SIG-M5 (cell line): ENCODE measurements around the gene IFT57.
"Not testable (repeated sequence)": the region's sequence is repeated elsewhere in the genome, so short reads cannot be mapped to it uniquely, and the experiment has no call there.

Source experiments
- DNase-seq: peaks from one replicate; lab custom pipeline; 2025; lab: John Stamatoyannopoulos, UW

Gene IFT57, protein sequence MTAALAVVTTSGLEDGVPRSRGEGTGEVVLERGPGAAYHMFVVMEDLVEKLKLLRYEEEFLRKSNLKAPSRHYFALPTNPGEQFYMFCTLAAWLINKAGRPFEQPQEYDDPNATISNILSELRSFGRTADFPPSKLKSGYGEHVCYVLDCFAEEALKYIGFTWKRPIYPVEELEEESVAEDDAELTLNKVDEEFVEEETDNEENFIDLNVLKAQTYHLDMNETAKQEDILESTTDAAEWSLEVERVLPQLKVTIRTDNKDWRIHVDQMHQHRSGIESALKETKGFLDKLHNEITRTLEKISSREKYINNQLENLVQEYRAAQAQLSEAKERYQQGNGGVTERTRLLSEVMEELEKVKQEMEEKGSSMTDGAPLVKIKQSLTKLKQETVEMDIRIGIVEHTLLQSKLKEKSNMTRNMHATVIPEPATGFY

DNA sequence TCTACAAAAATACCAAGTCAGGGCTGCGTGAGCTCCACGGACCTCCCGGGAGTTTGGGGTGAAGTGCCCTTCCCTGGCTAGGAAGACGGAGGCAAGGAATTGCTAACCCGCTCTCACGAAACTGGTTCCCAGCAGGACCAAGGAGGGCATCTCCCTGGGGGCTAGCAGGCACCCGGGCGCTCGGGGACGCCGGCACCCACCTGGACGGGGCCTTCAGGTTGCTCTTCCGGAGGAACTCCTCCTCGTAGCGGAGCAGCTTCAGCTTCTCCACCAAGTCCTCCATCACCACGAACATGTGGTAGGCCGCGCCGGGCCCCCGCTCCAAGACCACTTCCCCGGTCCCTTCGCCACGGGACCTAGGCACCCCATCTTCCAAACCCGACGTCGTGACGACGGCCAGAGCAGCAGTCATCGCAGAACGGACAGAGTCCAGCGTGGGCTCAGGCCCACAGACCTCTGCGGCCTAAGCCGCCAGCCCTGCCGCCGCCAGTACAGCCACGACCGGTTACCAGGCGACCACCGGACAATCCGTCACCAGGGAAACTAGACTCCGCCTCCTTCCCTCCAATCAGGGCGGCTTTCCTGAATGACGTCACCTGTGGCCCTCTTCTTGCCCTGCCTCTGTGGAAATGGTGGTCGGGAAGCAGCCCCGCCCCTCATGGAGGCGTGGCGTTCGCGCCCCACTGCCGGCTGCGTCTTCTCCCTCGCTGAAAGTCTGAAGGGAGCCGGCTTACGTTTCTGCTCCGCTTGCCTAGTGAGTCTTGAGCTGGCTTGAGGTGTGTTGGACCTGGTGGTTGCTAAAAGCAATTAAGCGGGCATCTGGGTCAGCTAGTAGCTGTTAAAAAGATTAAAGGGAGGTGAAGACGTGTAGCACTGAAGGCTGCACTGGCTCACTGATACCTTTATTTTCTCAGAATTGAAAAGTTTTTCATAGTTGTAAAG lies at the start of gene IFT57:
TSS of gene IFT57 (minus strand) at position 514 of the 942 bp plus-strand sequence. CDS start at position 412, 102 bp downstream.
- peak; percentile 88 for DNase-seq

DNA sequence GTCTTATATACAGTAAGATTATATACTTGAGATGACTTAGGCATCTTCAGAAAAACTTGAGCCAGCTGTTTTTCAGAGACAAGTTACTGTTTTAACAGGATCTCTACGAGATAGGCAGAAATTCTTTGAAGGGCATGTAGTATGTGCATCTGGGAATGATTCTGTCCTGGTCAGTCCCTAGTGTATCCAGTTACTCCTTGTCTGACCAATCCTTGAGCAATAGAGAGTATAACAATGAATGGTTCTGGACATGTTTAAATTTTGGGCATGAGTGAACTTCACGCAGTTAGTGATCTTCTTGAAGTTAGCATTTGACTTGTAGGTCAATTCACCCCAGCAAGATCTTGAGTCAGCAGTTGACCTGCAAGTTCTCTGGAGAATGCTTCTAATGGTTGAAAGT lies 49.4 kb upstream of the IFT57 start:
- no peak for DNase-seq

DNA sequence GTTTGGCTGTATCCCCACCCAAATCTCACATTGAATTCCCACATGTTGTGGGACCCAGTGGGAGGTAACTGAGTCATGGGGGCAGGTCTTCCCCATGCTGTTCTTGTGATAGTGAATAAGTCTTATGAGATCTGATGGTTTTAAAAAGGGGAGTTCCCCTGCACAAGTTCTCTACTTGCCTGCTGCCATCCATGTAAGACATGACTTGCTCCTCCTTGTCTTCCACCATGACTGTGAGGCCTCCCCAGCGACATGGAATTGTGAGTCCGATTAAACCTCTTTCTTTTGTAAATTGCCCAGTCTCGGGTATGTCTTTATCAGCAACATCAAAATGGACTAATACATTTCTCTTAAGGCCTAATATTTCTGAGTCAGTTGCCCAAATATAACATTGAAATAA lies 46.0 kb upstream of the IFT57 start:
- not testable (repeated sequence) for DNase-seq

DNA sequence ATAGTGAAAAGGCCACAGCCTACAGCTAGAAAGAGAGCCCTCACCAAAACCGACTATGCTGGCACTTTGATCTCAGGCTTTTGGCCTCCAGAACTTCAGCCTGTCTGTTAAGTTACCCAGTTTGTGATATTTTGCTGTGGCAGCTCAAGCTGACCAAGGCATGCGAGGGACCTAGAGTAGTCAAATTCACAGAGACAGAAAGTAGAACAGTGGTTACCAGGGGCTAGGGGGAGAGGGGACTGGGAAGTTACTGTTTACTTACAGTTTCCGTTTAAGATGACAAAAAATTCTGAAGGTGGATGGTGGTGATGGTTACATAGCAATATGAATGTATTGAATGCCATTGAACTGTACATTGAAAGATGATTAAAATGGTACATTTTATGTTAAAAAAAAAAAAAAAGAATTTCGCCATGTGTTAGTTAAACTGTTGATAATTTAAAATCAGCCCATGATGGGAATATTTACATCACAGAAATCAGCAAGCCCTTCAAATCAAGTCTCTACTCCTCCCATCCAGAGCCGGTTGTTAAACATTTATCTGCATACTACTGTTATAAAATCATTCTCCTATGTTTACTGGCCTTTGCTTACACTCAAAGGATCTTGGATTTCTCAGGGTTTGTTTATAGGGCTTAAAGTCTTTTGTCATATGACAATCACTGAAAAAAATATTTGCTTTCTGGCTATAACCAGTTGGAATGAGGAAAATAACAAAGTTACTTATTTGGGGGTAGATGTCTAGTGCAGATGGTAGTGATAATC lies 42.5 kb upstream of the IFT57 start:
- DNase-seq, result not testable (repeated sequence)

DNA sequence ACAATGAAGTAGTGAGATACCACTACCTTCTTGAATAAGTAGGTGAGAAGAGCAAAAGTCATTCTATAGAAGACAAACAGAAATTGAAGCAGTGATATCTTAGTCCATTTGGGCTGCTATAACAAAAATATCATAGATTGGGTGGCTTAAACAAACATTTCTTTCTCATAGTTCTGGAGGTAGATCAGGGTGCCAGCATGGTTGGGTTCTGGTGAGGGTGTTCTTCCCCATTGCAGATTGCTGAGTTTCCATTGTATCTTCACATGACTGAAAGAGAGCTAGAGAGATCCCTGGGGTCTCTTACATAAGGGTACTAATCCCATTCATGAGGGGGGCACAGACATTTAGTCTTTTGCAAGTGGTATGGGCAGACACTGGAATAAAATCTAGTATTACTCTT lies 32.9 kb upstream of the IFT57 start:
- DNase-seq, result no peak

DNA sequence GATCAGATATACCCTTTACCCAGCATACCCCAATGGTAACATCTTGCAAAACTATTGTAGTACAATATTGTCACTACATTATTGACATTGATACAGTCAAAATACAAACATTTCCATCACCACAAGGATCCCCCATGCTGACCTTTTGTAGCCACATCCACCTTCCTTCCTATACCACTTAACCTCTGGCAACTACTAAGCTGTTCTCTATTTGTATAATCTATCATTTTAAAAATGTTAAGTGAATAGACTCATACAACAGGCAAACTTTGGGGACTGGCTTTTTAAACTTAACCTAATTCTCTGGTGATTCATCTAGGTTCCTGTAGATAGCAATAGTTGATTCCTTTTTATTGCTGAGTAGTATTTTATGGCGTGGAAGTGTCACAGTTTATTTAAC lies 29.6 kb upstream of the IFT57 start:
- DNase-seq, result no peak

DNA sequence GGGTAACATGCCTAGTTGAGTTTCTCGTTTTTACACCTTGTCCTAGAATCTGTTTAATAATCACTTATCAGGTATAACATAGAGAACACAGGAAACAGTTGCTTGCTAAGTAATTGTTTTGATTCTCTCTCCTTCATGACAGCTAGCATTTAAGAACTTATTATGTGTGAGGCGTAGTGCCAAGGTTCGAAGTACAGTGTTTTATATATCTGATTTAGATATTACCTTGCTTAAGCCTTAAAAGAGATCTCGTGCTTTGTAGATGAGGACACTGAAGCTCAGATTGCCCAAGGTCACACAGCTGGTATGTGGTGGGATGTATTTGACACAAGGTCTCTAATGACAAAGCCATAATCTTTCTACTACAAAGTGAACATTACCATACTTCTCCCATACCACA lies 29.0 kb upstream of the IFT57 start:
- DNase-seq, result no peak

DNA sequence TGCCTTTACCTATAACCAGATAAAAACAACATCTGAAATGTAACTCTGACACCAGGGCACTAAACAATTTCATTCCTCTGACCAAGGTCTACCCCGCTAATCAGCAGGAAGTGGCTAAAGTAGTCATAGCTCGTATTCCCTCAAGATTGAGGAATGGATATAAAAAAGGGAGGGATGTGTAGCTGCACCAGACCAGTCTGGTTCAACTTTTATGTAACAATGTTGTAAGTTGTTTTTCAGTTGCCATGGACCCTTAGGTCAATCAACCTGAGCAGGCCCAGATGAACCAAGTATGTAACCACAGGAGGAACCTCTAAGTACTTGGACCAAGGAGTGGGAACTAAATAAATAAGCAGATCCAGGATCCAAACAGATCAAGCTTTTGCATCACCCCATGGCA lies 28.4 kb upstream of the IFT57 start:
- no peak for DNase-seq

DNA sequence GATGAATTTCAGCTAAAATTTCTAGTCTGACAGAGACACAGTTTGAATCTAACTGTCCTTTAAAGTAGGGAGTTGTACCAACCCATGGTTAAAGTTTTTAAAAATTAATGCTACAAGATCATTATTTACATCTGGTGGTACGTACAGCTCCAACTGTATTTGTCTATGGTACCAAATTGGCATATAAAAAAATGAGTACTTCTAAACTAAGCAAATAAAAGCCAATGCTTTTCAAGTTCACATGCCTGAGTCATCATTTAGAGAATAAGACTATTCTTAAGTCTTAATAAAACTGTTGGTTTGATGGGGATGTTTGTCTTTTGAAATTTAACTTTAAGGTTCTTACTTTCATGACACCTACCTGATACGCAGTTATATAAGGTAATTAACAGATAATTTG lies 21.0 kb upstream of the IFT57 start:
- DNase-seq, result no peak

DNA sequence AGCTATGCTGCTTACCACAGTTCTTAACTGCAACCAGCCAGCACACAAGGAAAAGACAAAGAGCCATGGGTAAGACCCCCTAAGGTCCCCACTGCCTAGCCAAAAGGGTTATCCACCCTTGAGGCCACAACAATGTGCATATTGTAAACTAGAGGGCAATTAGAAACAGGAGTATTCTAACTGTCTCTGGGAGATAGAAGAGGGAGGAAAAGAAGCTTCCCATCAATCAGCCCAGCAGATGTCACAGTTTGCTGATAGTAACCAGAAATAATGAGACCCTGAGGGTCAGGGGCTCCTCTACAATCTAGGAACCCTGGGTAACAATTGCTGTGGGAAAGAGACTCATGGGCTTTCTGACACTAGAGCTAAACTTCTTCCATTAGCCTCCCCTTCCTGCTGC lies 20.6 kb upstream of the IFT57 start:
- DNase-seq, result no peak

DNA sequence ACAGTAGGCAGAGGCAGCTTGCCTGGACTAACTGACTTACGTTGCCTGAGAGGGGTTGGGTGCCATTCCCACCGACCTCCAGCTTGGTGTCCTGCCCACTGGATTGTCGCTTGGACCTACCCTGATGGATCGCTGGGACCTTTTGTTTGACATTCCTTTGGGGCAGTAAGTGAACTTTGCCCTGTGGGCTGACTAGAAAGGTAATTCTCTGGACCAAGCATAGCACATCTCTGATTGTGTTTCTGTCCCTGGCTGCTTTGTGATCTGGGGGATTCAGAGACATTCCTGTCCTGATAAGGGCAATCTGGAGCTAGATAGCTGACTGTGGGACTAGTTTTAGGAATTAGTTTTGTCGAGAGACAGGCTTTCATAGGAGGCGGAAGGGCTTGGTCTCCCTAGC lies 19.5 kb upstream of the IFT57 start:
- no peak for DNase-seq

DNA sequence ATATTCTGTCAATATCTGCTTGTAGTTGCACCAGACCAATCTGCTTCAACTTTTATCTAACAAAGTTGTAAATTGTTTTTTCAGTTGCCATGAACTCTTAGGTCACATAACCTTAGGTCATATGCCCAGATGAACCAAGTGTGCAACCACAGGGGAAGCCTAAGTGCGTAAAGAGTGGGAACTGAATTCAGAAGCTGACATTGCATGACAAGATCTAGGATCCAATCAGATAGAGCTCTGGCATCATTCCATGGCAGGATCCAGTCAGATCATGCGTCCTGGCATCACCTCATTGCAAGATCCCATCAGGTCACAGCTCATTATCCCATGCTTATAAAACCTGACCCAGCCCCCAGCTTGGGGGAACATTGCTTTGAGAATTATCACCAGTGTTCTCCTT lies 18.9 kb upstream of the IFT57 start:
- no peak for DNase-seq

DNA sequence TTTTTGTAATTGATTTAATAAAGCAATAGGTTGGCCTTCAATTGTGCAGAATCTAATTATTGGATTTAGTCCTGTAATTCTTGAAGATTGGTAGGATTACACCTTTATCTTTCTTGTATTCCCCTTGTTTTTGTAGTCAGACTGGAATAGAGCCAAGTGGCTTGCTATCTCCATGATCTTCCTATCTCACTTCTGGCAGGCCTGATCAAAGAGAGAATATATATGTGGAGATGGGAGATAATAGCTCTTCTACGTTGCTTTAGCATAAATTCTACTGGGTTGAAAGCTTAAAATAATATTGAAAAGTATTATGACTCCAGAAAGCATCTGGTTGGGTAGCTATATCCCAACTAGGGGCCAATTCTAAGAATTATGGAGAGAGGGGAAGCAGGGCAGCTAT lies 16.9 kb upstream of the IFT57 start:
- DNase-seq, result no peak

DNA sequence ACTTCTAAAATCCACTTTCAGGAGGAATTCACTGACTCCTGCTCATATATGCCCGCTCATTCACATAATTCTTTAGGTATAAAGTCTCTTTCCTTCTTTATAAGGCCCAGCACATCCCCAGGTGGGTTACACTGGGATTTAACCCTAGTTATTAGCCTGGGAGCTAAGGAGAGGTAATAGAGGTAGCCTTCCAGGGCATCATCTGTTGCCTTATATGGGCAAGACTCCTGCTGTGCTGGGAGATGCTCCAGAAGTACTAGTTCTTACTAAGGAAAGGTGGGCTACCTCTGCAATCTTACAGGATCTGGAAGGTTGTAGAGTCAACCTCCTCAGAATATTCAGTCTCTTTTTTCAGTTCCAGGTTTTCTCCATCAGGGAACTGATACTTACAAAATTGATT lies 13.1 kb upstream of the IFT57 start:
- no peak for DNase-seq

DNA sequence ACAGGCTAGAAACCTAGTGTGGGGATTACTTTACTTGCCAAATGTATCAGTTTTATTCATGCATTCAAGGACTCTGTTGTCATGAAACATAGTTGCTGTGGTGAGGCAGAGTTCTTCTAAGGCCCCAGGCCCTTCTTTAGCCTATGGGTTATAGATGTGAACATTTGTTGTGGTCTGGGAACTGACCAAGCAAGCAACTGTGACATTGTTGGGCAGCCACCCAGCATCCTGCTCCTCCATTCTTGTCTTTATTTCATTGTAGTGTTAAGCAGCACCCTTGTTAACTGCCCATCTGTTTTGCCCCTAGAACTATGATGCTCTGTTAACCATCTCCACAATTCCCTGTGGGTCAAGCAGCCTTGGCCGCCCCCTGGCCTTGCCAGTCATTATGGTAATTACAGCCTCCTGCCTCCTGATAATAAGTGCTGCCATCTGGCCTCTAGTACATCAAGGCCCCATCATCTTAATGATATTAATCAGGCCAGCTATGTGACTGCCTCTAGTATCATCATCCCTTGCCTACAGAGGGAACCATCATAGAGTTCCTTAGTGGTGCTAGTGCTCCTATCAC lies 12.2 kb upstream of the IFT57 start:
- DNase-seq, result no peak

DNA sequence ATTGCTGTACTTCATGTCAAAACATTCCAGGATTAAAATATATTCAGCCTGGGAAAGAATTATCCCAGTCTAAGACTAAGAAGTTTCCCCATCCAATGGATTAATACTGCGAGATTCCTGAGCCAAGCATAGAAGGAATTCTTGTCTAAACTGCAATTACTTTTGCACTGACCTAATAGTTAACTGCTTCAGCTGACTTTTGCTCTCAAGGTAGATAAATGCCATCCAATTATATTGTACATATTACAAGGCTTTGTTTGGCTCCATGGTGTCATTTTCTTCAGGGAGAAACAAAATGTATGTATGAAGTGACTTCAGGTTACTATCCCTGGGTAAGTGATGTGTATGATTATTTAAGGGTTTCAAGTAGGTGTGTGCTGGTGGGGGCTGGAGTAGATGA lies 6.1 kb upstream of the IFT57 start:
- no peak for DNase-seq

DNA sequence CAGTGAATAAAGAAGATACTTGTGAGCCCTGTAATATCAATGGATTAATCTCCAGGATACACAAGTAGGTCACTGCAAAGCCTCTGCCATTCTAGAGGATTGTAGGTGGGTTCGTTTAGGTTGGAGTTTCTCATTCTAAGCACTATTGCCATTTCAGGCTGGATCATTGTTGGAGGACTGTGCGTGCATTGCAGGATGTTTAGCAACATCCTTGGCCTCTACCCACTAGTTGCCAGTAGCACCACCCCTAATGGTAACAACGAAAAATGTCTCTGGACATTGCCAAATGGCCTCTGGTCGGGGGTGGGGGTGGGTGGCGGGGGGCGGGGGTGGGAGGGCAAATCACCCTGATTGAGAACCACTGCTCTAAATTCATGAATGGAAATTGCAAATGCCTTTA lies 4.9 kb upstream of the IFT57 start:
- no peak for DNase-seq

DNA sequence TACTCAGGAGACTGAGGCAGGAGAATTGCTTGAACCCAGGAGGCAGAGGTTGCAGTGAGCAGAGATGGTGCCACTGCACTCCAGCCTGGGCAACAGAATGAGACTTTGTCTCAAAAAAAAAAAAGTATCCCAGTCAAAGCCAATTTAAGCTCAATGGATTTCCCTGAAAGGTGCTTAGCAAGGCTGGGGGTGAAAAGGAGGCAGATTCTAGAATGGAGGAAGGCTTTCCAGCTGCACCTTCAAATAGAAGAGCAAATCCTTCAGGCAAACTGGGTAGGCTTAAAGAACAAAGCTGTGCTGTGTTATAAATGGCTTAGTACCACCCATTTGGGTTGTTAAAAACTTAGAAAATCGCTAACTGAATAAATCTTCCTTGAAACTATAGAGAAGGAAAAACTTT lies 3.0 kb upstream of the IFT57 start:
- no peak for DNase-seq

DNA sequence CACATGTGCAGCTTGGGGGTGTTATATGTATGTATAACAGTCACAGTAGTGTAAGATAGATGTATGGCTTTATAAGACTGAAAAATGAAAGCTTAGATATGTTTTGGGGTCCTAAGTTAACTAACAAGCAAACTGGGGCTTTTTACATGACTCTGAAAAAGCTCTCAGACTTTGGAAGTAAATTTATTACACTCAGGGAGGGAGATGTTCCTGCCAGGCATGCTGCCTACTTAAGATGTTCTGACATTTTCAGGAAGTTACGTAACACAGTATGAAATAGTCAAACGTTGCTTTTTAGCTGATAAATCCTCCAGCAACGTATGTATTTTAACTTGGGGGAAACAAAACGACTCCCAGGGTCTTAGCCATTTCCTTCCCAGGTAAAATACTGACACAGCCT lies 1.7 kb upstream of the IFT57 start:
- DNase-seq, result peak; percentile 9

DNA sequence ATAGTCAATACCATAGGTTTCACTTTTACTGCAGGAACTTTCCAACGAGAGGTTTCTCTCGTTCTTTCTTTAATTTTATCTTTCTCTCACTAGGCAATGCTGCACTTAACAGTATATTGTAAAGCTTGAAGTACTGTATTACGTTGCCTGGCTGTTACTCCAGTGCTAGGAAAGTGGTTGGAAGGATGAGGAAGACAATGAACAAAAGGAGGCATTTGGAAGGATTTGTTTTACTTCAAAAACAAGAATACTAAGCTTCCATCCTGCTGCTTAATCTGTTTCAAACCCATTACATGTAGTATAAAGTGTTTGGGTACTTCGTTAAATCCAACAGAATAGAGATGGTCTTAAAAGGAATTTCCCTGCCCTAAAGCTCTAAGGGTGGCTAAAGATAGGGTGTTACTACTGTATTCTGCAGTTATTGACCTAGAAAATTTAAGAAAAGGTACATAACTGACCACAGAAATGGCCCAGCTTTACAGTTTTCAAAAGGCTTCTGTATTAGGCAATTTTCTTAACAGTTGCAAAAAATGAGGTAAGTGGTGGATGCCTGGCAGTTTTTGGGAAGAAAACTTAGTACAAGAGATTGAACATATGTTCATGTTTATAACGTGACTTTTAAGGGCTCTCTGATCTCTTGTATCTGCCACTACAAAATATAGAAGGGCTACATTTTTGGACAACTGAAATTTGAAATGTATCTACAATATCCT lies 785 bp upstream of the IFT57 start:
- no peak for DNase-seq

DNA sequence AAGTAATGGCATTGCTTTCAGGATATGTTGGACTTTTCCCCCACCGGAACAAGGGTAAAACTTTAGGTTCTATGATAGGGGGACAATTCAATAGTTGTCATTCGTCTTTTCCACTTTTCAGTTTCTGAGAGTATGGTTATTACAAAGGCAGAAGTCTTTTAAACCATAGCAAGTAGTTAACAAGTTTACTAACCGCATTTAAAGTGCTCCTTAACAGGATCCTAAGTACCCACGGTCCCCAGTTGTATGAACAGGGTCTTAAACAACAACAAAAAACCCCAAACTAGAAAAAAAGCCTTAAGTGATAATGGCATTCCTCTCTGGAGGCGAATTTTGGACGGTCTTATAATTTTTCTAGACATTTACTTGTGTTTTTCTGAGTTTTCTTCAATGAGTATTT lies 831 bp downstream of the IFT57 start:
- no peak for DNase-seq
